ENCODE measurements around the gene BTNL3.
"Not testable (repeated sequence)": the region's sequence is repeated elsewhere in the genome, so short reads cannot be mapped to it uniquely, and the experiment has no call there.

The BTNL3 gene

GRCh38 chr5:180988016-180988415 lies 630 bp upstream of the BTNL3 start:
- DNase-seq (ENCODE audit: low read depth): no peak
- no peak overlapping the region for H3K4me3 ChIP-seq (replicated peaks; ENCODE audit: low read depth, low read length)
- TF ChIP-seq CTCF (IDR thresholded peaks at IDR 0.05; ENCODE audit: low read length, missing control alignments): no peak

- H3K4me3 ChIP-seq (replicated peaks; ENCODE audit: low read depth, low read length): no peak overlapping the region
- no peak for DNase-seq (ENCODE audit: low read depth)
Observed at GRCh38 chr5:180990086-180990881, 1.6 kb downstream of the BTNL3 start.

GRCh38 chr5:180990882-180991242 lies 2.2 kb downstream of the BTNL3 start:
- no peak for DNase-seq (ENCODE audit: low read depth)
- no peak overlapping the region for H3K4me3 ChIP-seq (replicated peaks; ENCODE audit: low read depth, low read length)

More at GRCh38 chr5:180990086-180990881, 1.6 kb downstream of the BTNL3 start:
- no peak for TF ChIP-seq CTCF (IDR thresholded peaks at IDR 0.05; ENCODE audit: low read length, missing control alignments)

GRCh38 chr5:181001947-181002346 lies 13.3 kb downstream of the BTNL3 start:
- DNase-seq (ENCODE audit: low read depth): no peak
- no peak for TF ChIP-seq CTCF (IDR thresholded peaks at IDR 0.05; ENCODE audit: low read length, missing control alignments)
- H3K4me3 ChIP-seq (replicated peaks; ENCODE audit: low read depth, low read length): no peak overlapping the region

More at GRCh38 chr5:180990882-180991242, 2.2 kb downstream of the BTNL3 start:
- no peak for TF ChIP-seq CTCF (IDR thresholded peaks at IDR 0.05; ENCODE audit: low read length, missing control alignments)

- H3K4me3 ChIP-seq (replicated peaks; ENCODE audit: low read depth, low read length): no peak overlapping the region
- no peak for TF ChIP-seq CTCF (IDR thresholded peaks at IDR 0.05; ENCODE audit: low read length, missing control alignments)
- no peak for DNase-seq (ENCODE audit: low read depth)
Observed at GRCh38 chr5:181005791-181006190, 17.1 kb downstream of the BTNL3 start.

GRCh38 chr5:181008136-181008535 lies 19.5 kb downstream of the BTNL3 start:
- no peak for DNase-seq (ENCODE audit: low read depth)
- TF ChIP-seq CTCF (IDR thresholded peaks at IDR 0.05; ENCODE audit: low read length, missing control alignments): no peak
- H3K4me3 ChIP-seq (replicated peaks; ENCODE audit: low read depth, low read length): no peak overlapping the region

GRCh38 chr5:181010018-181010417 lies 21.4 kb downstream of the BTNL3 start:
- H3K4me3 ChIP-seq (replicated peaks; ENCODE audit: low read depth, low read length); DNase-seq (ENCODE audit: low read depth): not testable (repeated sequence)

GRCh38 chr5:181014654-181015053 lies 26.0 kb downstream of the BTNL3 start:
- not testable (repeated sequence) for DNase-seq (ENCODE audit: low read depth); H3K4me3 ChIP-seq (replicated peaks; ENCODE audit: low read depth, low read length)

GRCh38 chr5:181017448-181017847 lies 28.8 kb downstream of the BTNL3 start:
- not testable (repeated sequence) for H3K4me3 ChIP-seq (replicated peaks; ENCODE audit: low read depth, low read length); DNase-seq (ENCODE audit: low read depth)
